Neural cell (in vitro differentiated cells): Measurements from ENCODE around the gene ZNF407. TPM values are rescaled to one million over a fixed set of nuclear protein-coding genes. Genes with fewer than 3 reads are reported as not detected.

ENCODE experiments used
- H2AFZ ChIP-seq: fragments of 200-600, 300-800 bp; sonication (generic), shearing (Covaris generic); 2 replicates; pipeline ENCODE4 v1.6.0; 2014; ENCODE audit warnings: low read depth, mild to moderate bottlenecking, antibody characterized with exemption, low read length, moderate library complexity
- H3F3A ChIP-seq: fragments of 200-600 bp; shearing (Covaris generic); 2 replicates; pipeline ENCODE4 v1.6.1; 2016; ENCODE audit warnings: mild to moderate bottlenecking, moderate library complexity, mixed read lengths, antibody characterized with exemption, low read length; ENCODE audit not compliant: insufficient read depth, poor library complexity, severe bottlenecking
- H3K27ac ChIP-seq: fragments of 200-600, 300-800 bp; sonication (generic), shearing (Covaris generic); 2 replicates; pipeline ENCODE4 v1.5.1; 2014; ENCODE audit warnings: mild to moderate bottlenecking, low read length, moderate library complexity
- H3K27me3 ChIP-seq: fragments of 300-800, 200-600 bp; sonication (generic), shearing (Covaris generic); 2 replicates; pipeline ENCODE4 v1.6.0; 2014; ENCODE audit warnings: mild to moderate bottlenecking, low read depth, low read length, moderate library complexity; ENCODE audit not compliant: insufficient read depth
- H3K36me3 ChIP-seq: fragments of 300-800, 200-600 bp; sonication (generic), shearing (Covaris generic); 2 replicates; pipeline ENCODE4 v1.5.1; 2014; ENCODE audit warnings: mild to moderate bottlenecking, antibody characterized with exemption, low read length, moderate library complexity; ENCODE audit not compliant: insufficient read depth
- H3K4me2 ChIP-seq: fragments of 300-800, 200-600 bp; sonication (generic), shearing (Covaris generic); 2 replicates; pipeline ENCODE4 v1.6.0; 2014; ENCODE audit warnings: mild to moderate bottlenecking, low read length
- H3K4me3 ChIP-seq: fragments of 300-800, 200-600 bp; sonication (generic), shearing (Covaris generic); 2 replicates; pipeline ENCODE4 v1.5.1; 2014; ENCODE audit warnings: mild to moderate bottlenecking, low read length, moderate library complexity
- H3K79me2 ChIP-seq: fragments of 200-600 bp; shearing (Covaris generic); replicated peaks from 2 replicates; pipeline ENCODE4 v1.6.0; 2014; ENCODE audit warnings: mild to moderate bottlenecking, low read length, moderate library complexity; ENCODE audit not compliant: insufficient read depth
- H3K9ac ChIP-seq: fragments of 300-800, 200-600 bp; sonication (generic), shearing (Covaris generic); 2 replicates; pipeline ENCODE4 v1.6.1; 2016; ENCODE audit warnings: mild to moderate bottlenecking, low read length, mixed read lengths
- H3K9me2 ChIP-seq: fragments of 200-600 bp; shearing (Covaris generic); 2 replicates; pipeline ENCODE4 v1.6.1; 2016; ENCODE audit warnings: mild to moderate bottlenecking, low read length, mixed read lengths; ENCODE audit not compliant: insufficient read depth
- H3K9me3 ChIP-seq: fragments of 200-600, 300-800 bp; sonication (generic), shearing (Covaris generic); 2 replicates; pipeline ENCODE4 v1.6.1; 2016; ENCODE audit warnings: mild to moderate bottlenecking, mixed run types, low read length, moderate library complexity, mixed read lengths
- H4K20me1 ChIP-seq: fragments of 200-600 bp; shearing (Covaris generic); 2 replicates; pipeline ENCODE4 v1.6.1; 2016; ENCODE audit warnings: mild to moderate bottlenecking, mixed run types; ENCODE audit not compliant: insufficient read depth
- EP300 ChIP-seq: fragments of 450-650 bp; conservative IDR thresholded peaks from 2 replicates; pipeline ENCODE4 v1.6.1; 2014; ENCODE audit warnings: antibody characterized with exemption, mild to moderate bottlenecking, moderate library complexity; ENCODE audit not compliant: poor library complexity, severe bottlenecking
- MXI1 ChIP-seq: fragments of 450-650 bp; conservative IDR thresholded peaks from 2 replicates; pipeline ENCODE4 v1.6.1; 2014; ENCODE audit warnings: antibody characterized with exemption, mild to moderate bottlenecking; ENCODE audit not compliant: poor library complexity, severe bottlenecking
- RAD21 ChIP-seq: fragments of 450-650 bp; conservative IDR thresholded peaks from 2 replicates; pipeline ENCODE4 v1.6.1; 2014; ENCODE audit warnings: antibody characterized with exemption, mild to moderate bottlenecking, moderate library complexity
- SMC3 ChIP-seq: fragments of 450-650 bp; conservative IDR thresholded peaks from 2 replicates; pipeline ENCODE4 v1.6.1; 2014; ENCODE audit warnings: antibody characterized with exemption, mild to moderate bottlenecking, moderate library complexity; ENCODE audit not compliant: poor library complexity
- polyA plus RNA-seq: library from polyadenylated mRNA; depleted of rRNA; stranded (reverse); fragments of >200 nt; gene quantifications from 2 replicates; pipeline ENCODE4 v1.2.3, GENCODE V29; 2014
- TF ChIP-seq, protein P1 (sequence below): fragments of 450-650 bp; IDR thresholded peaks from 2 replicates; pipeline ENCODE4 v1.5.1; 2014; ENCODE audit warnings: antibody characterized with exemption, mild to moderate bottlenecking, moderate library complexity; ENCODE audit not compliant: poor library complexity, severe bottlenecking
- TF ChIP-seq, protein P2 (sequence below): IDR thresholded peaks from 2 replicates; pipeline ENCODE4 v1.6.1; 2012; ENCODE audit warnings: borderline replicate concordance

The ZNF407 gene
- polyA plus RNA-seq, 1 donor from 2014 or later: 2.9 TPM

DNA sequence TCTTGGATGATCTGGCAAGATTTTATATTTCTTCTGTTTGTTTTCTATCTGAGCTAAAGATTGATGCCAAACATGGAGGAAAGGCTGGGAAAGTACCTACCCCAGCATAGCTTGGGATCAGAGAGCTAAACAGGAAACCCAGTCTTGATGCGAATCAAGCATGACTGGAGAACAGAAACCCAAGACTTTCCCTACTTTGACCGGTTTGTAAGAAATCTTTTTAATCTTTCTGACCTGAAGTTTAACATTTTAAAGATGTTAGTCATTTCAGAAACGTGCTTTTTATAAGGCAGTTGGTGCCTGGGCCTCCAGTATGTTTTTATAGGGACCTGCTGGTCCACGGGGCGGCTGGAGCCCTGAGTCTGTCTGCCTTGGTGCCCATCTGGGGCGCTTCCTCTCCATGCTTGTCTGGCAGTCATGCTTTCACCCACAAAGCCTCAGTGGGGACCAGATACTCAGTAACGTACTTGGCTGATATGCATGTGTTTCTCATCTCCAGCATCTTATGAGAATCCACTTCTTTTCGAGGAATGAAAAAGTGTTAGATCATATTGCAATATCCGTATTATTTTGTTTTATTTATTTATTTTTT is 344.7 kb downstream of the ZNF407 start:
- no peaks in the 10 kb centered on the region for H3K27me3 ChIP-seq
- H4K20me1 ChIP-seq: no peaks in the 10 kb centered on the region
- no peak overlapping the region for H3K4me3 ChIP-seq
- no peaks in the 10 kb centered on the region for H3F3A ChIP-seq
- no peak overlapping the region for H3K9ac ChIP-seq
- no peak overlapping the region for H3K27ac ChIP-seq
- no peaks in the 10 kb centered on the region for H3K79me2 ChIP-seq
- no peaks in the 10 kb centered on the region for H3K9me2 ChIP-seq
- H2AFZ ChIP-seq: no peak overlapping the region
- H3K9me3 ChIP-seq: no peaks in the 10 kb centered on the region
- TF ChIP-seq, protein P1, sequence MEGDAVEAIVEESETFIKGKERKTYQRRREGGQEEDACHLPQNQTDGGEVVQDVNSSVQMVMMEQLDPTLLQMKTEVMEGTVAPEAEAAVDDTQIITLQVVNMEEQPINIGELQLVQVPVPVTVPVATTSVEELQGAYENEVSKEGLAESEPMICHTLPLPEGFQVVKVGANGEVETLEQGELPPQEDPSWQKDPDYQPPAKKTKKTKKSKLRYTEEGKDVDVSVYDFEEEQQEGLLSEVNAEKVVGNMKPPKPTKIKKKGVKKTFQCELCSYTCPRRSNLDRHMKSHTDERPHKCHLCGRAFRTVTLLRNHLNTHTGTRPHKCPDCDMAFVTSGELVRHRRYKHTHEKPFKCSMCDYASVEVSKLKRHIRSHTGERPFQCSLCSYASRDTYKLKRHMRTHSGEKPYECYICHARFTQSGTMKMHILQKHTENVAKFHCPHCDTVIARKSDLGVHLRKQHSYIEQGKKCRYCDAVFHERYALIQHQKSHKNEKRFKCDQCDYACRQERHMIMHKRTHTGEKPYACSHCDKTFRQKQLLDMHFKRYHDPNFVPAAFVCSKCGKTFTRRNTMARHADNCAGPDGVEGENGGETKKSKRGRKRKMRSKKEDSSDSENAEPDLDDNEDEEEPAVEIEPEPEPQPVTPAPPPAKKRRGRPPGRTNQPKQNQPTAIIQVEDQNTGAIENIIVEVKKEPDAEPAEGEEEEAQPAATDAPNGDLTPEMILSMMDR: no peak
- no peak overlapping the region for H3K4me2 ChIP-seq
- H3K36me3 ChIP-seq: no peaks in the 10 kb centered on the region

DNA sequence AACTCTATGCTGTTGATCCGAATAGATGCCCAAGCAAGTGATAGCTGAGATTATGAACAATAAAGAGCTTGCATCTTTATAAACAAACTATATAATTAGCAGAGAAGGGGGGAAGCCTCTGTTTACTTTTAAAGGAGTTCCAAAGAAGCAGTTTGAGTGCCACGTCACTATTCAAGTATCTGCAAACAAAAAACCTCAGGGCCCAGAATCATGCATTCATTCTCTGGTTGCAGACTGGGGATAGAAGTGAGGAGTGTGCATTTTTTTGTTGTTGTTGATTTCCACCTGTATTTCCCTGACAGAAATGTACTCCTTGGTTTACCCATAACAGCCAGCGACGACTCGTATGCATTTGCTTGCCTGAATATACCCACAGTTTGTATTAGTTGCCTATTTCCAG is 347.0 kb downstream of the ZNF407 start:
- no peak overlapping the region for H2AFZ ChIP-seq
- H3K27me3 ChIP-seq: no peaks in the 10 kb centered on the region
- H3K79me2 ChIP-seq: no peaks in the 10 kb centered on the region
- no peaks in the 10 kb centered on the region for H3K36me3 ChIP-seq
- H3K27ac ChIP-seq: no peak overlapping the region
- H3F3A ChIP-seq: no peaks in the 10 kb centered on the region
- no peak overlapping the region for H3K4me2 ChIP-seq
- TF ChIP-seq, protein P1: no peak
- TF ChIP-seq EP300: no peak
- TF ChIP-seq MXI1: no peak
- TF ChIP-seq, protein P2, sequence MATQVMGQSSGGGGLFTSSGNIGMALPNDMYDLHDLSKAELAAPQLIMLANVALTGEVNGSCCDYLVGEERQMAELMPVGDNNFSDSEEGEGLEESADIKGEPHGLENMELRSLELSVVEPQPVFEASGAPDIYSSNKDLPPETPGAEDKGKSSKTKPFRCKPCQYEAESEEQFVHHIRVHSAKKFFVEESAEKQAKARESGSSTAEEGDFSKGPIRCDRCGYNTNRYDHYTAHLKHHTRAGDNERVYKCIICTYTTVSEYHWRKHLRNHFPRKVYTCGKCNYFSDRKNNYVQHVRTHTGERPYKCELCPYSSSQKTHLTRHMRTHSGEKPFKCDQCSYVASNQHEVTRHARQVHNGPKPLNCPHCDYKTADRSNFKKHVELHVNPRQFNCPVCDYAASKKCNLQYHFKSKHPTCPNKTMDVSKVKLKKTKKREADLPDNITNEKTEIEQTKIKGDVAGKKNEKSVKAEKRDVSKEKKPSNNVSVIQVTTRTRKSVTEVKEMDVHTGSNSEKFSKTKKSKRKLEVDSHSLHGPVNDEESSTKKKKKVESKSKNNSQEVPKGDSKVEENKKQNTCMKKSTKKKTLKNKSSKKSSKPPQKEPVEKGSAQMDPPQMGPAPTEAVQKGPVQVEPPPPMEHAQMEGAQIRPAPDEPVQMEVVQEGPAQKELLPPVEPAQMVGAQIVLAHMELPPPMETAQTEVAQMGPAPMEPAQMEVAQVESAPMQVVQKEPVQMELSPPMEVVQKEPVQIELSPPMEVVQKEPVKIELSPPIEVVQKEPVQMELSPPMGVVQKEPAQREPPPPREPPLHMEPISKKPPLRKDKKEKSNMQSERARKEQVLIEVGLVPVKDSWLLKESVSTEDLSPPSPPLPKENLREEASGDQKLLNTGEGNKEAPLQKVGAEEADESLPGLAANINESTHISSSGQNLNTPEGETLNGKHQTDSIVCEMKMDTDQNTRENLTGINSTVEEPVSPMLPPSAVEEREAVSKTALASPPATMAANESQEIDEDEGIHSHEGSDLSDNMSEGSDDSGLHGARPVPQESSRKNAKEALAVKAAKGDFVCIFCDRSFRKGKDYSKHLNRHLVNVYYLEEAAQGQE: no peak
- no peak for TF ChIP-seq RAD21
- TF ChIP-seq SMC3: no peak
- no peaks in the 10 kb centered on the region for H3K9me2 ChIP-seq
- no peaks in the 10 kb centered on the region for H4K20me1 ChIP-seq
- no peak overlapping the region for H3K4me3 ChIP-seq
- no peaks in the 10 kb centered on the region for H3K9me3 ChIP-seq
- H3K9ac ChIP-seq: no peak overlapping the region
